Activated T-helper 1 cell treated with anti-CD3 and anti-CD28 coated beads, Interleukin-2, amount 50 U/mL, for 16 hours (primary cell): ENCODE results near the gene NRIP3.
"Not testable (repeated sequence)": the region's sequence is repeated elsewhere in the genome, so short reads cannot be mapped to it uniquely, and the experiment has no call there.

ENCODE experiments used
- DNase-seq, 2 donors: peaks; one replicate each; pipeline ENCODE4 v3.0.0-alpha.2; 2020; ENCODE audit warnings: low read depth in 1 of 2, low spot score in 1 of 2

NRIP3 gene

GRCh38 chr11:9016916-9017642 lies 13.3 kb upstream of the NRIP3 start:
- DNase-seq, result no peak

GRCh38 chr11:9015677-9016076 lies 11.9 kb upstream of the NRIP3 start:
- DNase-seq, result peak in 1 of 2 donors; percentile 29

GRCh38 chr11:9014826-9015225 lies 11.0 kb upstream of the NRIP3 start:
- no peak for DNase-seq

GRCh38 chr11:9013373-9013772 lies 9.6 kb upstream of the NRIP3 start:
- DNase-seq, result no peak

GRCh38 chr11:9009538-9009937 lies 5.7 kb upstream of the NRIP3 start:
- DNase-seq, result not testable (repeated sequence)

- no peak for DNase-seq
Measured at GRCh38 chr11:9008661-9009060, 4.9 kb upstream of the NRIP3 start.

- DNase-seq, result no peak
Measured at GRCh38 chr11:9008011-9008550, 4.3 kb upstream of the NRIP3 start.

GRCh38 chr11:9005087-9005486 lies 1.3 kb upstream of the NRIP3 start:
- DNase-seq, result no peak

- DNase-seq, result peak in 1 of 2 donors; percentile 9
Measured at GRCh38 chr11:9004183-9004926, 554 bp upstream of the NRIP3 start.

- no peak for DNase-seq
Measured at GRCh38 chr11:9002920-9003572, 755 bp downstream of the NRIP3 start.

- no peak for DNase-seq
Measured at GRCh38 chr11:9001736-9002135, 2.1 kb downstream of the NRIP3 start.

- no peak for DNase-seq
Measured at GRCh38 chr11:8998017-8998416, 5.8 kb downstream of the NRIP3 start.

GRCh38 chr11:8997451-8997850 lies 6.3 kb downstream of the NRIP3 start:
- DNase-seq, result no peak

GRCh38 chr11:8989453-8989852 lies 14.3 kb downstream of the NRIP3 start:
- DNase-seq, result no peak

- DNase-seq, result no peak
Measured at GRCh38 chr11:8988329-8989234, 15.2 kb downstream of the NRIP3 start.

- DNase-seq, result no peak
Measured at GRCh38 chr11:8987446-8987845, 16.4 kb downstream of the NRIP3 start.

GRCh38 chr11:8986772-8987171 lies 17.0 kb downstream of the NRIP3 start:
- DNase-seq, result not testable (repeated sequence)

- no peak for DNase-seq
Measured at GRCh38 chr11:8985462-8985861, 18.3 kb downstream of the NRIP3 start.

GRCh38 chr11:8983552-8983951 lies 20.2 kb downstream of the NRIP3 start:
- DNase-seq, result no peak

GRCh38 chr11:8980485-8980884 lies 23.3 kb downstream of the NRIP3 start:
- DNase-seq, result no peak

GRCh38 chr11:8979365-8979764 lies 24.4 kb downstream of the NRIP3 start:
- not testable (repeated sequence) for DNase-seq
